PC-9 (cell line): ENCODE measurements around the gene PHC1. TPM values are rescaled to one million over a fixed set of nuclear protein-coding genes. Genes with fewer than 3 reads are reported as not detected.

Experiments
- BruUV-seq: library from RNA; stranded (reverse); fragments of 400-500 nt; replicated peaks from 2 replicates; lab custom pipeline; 2021; lab: Mats Ljungman, UMichigan
- CTCF ChIA-PET: fragments of 300-600 bp; sonication (Branson Sonifier 250); formaldehyde crosslinking; loops from one replicate; lab custom pipeline; 2022; ENCODE audit warnings: antibody characterized with exemption; lab: Charles Lee
- POLR2A ChIA-PET: fragments of 300-600 bp; sonication (Branson Sonifier 250); formaldehyde crosslinking; loops from one replicate; lab custom pipeline; 2022; ENCODE audit warnings: antibody characterized with exemption; ENCODE audit not compliant: unreplicated experiment; lab: Charles Lee
- DNase-seq, 2 experiments: peaks; one replicate each; pipeline versions ENCODE4 v3.0.0 to v3.0.0-alpha.2; 2015 to 2022; ENCODE audit warnings: mixed read lengths in 1 of 2
- H2AFZ ChIP-seq: fragments of 200-600 bp; sonication (generic); 2 replicates; pipeline ENCODE4 v1.8.1; 2017; ENCODE audit warnings: antibody characterized with exemption
- H3F3A ChIP-seq: fragments of 200-600 bp; sonication (generic); 2 replicates; pipeline ENCODE4 v1.8.1; 2017; ENCODE audit warnings: antibody characterized with exemption, mild to moderate bottlenecking, low read depth; ENCODE audit not compliant: insufficient read depth
- H3K27ac ChIP-seq: fragments of 200-600 bp; sonication (generic); 2 replicates; pipeline ENCODE4 v1.6.1; 2016; ENCODE audit warnings: mixed run types
- H3K27me3 ChIP-seq: fragments of 200-600 bp; sonication (generic); 2 replicates; pipeline ENCODE4 v1.6.1; 2016; ENCODE audit warnings: low read depth, mixed run types; ENCODE audit not compliant: insufficient read depth
- H3K36me3 ChIP-seq: fragments of 200-600 bp; sonication (generic); 2 replicates; pipeline ENCODE4 v1.6.1; 2016; ENCODE audit warnings: low read depth, mixed run types
- H3K4me1 ChIP-seq: fragments of 200-600 bp; sonication (generic); replicated peaks from 2 replicates; pipeline ENCODE4 v1.6.1; 2016; ENCODE audit warnings: mixed run types; ENCODE audit not compliant: insufficient read depth
- H3K4me2 ChIP-seq: fragments of 200-600 bp; sonication (generic); 2 replicates; pipeline ENCODE4 v1.6.1; 2017; ENCODE audit warnings: mixed run types
- H3K4me3 ChIP-seq: fragments of 200-600 bp; sonication (generic); 2 replicates; pipeline ENCODE4 v1.6.1; 2016; ENCODE audit warnings: mixed run types
- H3K79me2 ChIP-seq: fragments of 200-600 bp; sonication (generic); 2 replicates; pipeline ENCODE4 v1.6.1; 2017; ENCODE audit warnings: low read depth, mixed run types
- H3K9me2 ChIP-seq: fragments of 200-600 bp; sonication (generic); 2 replicates; pipeline ENCODE4 v1.8.1; 2017; ENCODE audit warnings: mild to moderate bottlenecking; ENCODE audit not compliant: insufficient read depth
- H3K9me3 ChIP-seq: fragments of 200-600 bp; sonication (generic); 2 replicates; pipeline ENCODE4 v1.8.1; 2016; ENCODE audit warnings: low read depth; ENCODE audit not compliant: insufficient read depth
- H4K20me1 ChIP-seq: fragments of 200-600 bp; sonication (generic); 2 replicates; pipeline ENCODE4 v1.8.1; 2017; ENCODE audit not compliant: insufficient read depth
- CTCF ChIP-seq: fragments of 200-600 bp; sonication (generic); conservative IDR thresholded peaks from 2 replicates; pipeline ENCODE4 v1.6.1; 2017; ENCODE audit warnings: mixed run types, antibody characterized with exemption, mild to moderate bottlenecking, moderate library complexity
- EZH2 ChIP-seq: fragments of 200-600 bp; sonication (generic); IDR thresholded peaks from 2 replicates; pipeline ENCODE4 v1.8.0; 2017; ENCODE audit warnings: antibody characterized with exemption, low read depth
- intact Hi-C: fragments of 100-400 bp; cut with micrococcal nuclease; formaldehyde crosslinking; loops from one replicate; pipeline ENCODE4 v1.10.0; 2022; ENCODE audit not compliant: unreplicated experiment
- total RNA-seq: library from RNA; stranded (reverse); gene quantifications from 2 replicates; pipeline ENCODE4 v1.2.3, GENCODE V29; 2021

The PHC1 gene
- total RNA-seq, 1 experiment from 2014 or later, result 50.9 TPM

- peaks cover 46% of the 10 kb centered on the region for H3K36me3 ChIP-seq
- POLR2A ChIA-PET, result no interaction called here
Measured at GRCh38 chr12:8943565-8944186, 29.4 kb downstream of the PHC1 start.

GRCh38 chr12:8946733-8947132 is 32.4 kb downstream of the PHC1 start:
- no peak for TF ChIP-seq CTCF
- no peak for TF ChIP-seq EZH2
- H3K36me3 ChIP-seq, result peaks cover 41% of the 10 kb centered on the region
- no peak overlapping the region for H3K4me3 ChIP-seq
- no peaks in the 10 kb centered on the region for H4K20me1 ChIP-seq
- H3K9me3 ChIP-seq, result no peaks in the 10 kb centered on the region
- ChIA-PET POLR2A (no interaction called here), CTCF (no interaction called here)
- DNase-seq, result no peak
- H3K79me2 ChIP-seq, result peaks cover 39% of the 10 kb centered on the region
- H3F3A ChIP-seq, result peaks cover 6% of the 10 kb centered on the region; the same call in 1 of the 2 replicates
- H3K4me2 ChIP-seq, result peak overlapping the region; percentile 89; the same call in 1 of the 2 replicates
- no peaks in the 10 kb centered on the region for H3K9me2 ChIP-seq
- intact Hi-C loops, result loop anchor here (5.0 kb wide), 3 partner anchors 124 to 289 kb away; partner anchors contain the start of genes A2ML1 and RIMKLB
- H3K4me1 ChIP-seq, result peaks cover 22% of the 10 kb centered on the region
- H3K27me3 ChIP-seq, result no peaks in the 10 kb centered on the region
- H3K27ac ChIP-seq, result no peak overlapping the region
- no peak overlapping the region for H2AFZ ChIP-seq
- BruUV-seq, result no TSS peak

More at GRCh38 chr12:8943565-8944186, 29.4 kb downstream of the PHC1 start:
- TF ChIP-seq EZH2, result no peak
- no peak for TF ChIP-seq CTCF
- intact Hi-C loops, result no loop called here
- Histone ChIP-seq H3K27ac (no peak overlapping the region), H3K27me3 (no peaks in the 10 kb centered on the region), H3K9me3 (no peaks in the 10 kb centered on the region), H3K4me2 (no peak overlapping the region), H2AFZ (no peak overlapping the region), H3K4me3 (no peak overlapping the region), H3F3A (no peaks in the 10 kb centered on the region), H3K79me2 (peaks cover 31% of the 10 kb centered on the region), H3K4me1 (peaks cover 18% of the 10 kb centered on the region), H4K20me1 (no peaks in the 10 kb centered on the region), H3K9me2 (no peaks in the 10 kb centered on the region)
- DNase-seq, result no peak
- CTCF ChIA-PET, result no interaction called here
- BruUV-seq, result no TSS peak

GRCh38 chr12:8947737-8948136 is 33.4 kb downstream of the PHC1 start:
- Histone ChIP-seq H3K27ac (no peak overlapping the region), H3K4me2 (peak overlapping the region; percentile 89), H3K27me3 (no peaks in the 10 kb centered on the region), H3K79me2 (peaks cover 39% of the 10 kb centered on the region), H2AFZ (no peak overlapping the region), H4K20me1 (no peaks in the 10 kb centered on the region), H3K9me2 (no peaks in the 10 kb centered on the region), H3K9me3 (no peaks in the 10 kb centered on the region), H3K36me3 (peaks cover 32% of the 10 kb centered on the region), H3K4me3 (peak overlapping the region; percentile 93; the same call in 1 of the 2 replicates), H3F3A (peaks cover 6% of the 10 kb centered on the region; the same call in 1 of the 2 replicates), H3K4me1 (peaks cover 22% of the 10 kb centered on the region)
- TF ChIP-seq CTCF (no peak), EZH2 (no peak)
- DNase-seq, result no peak
- BruUV-seq, result no TSS peak
- intact Hi-C loops, result loop anchor here (5.0 kb wide), 3 partner anchors 125 to 290 kb away; partner anchors contain the start of genes A2ML1 and RIMKLB
- ChIA-PET CTCF (interaction anchor here (0.7 kb wide), 1 partner anchor 1769 kb away, joined by 3 read pairs; no protein-coding TSS in a partner anchor), POLR2A (no interaction called here)
